Measurements from ENCODE around the gene EFCAB6.

DNA sequence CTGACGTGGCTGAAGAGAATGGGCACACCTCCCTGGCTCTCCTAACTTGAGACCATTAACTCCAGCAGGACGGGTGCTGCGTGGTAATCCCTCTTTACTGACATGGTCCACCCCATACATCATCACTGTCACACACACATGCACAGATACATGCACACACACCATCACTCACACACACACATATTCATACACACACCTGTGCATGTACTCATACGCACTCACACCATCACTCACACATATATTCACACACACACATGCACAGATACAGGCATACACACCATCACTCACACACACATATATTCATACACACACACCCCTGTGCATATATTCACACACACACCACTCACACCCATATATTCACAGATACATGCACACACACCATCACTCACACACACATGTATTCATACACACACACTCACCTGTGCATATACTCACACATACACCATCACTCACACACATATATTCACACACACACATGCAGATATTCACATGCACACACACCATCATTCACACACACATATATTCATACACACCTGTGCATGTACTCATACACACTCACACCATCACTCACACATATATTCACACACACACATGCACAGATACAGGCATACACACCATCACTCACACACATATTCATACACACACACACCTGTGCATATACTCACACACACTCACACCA is 74.8 kb downstream of the EFCAB6 start:
- TF ChIP-seq POLR2A (IDR thresholded peaks at IDR 0.05; ENCODE audit: low read length), result no peak
- no peak for TF ChIP-seq GATA1 (IDR thresholded peaks at IDR 0.05; ENCODE audit: low read depth, low read length)

Measured in erythroblast (primary cell).